AG10803 (cell line): ENCODE data around the gene OR10G8.

Experiments
- DNase-seq: peaks from one replicate; pipeline ENCODE4 v3.0.0; 2010; ENCODE audit warnings: low read depth
- H3K4me3 ChIP-seq: 2 replicates; pipeline ENCODE4 v1.5.1; 2011; ENCODE audit warnings: mild to moderate bottlenecking, low read length, control low read depth
- CTCF ChIP-seq: conservative IDR thresholded peaks from 2 replicates; pipeline ENCODE4 v1.5.1; 2011; ENCODE audit warnings: mild to moderate bottlenecking, low read length, control low read depth, inconsistent platforms

The OR10G8 gene

GRCh38 chr11:124075841-124076651 lies 49.4 kb downstream of the OR10G8 start:
- TF ChIP-seq CTCF: no peak
- peak; percentile 3 for DNase-seq
- H3K4me3 ChIP-seq: peak overlapping the region; percentile 56

GRCh38 chr11:124077266-124077665 lies 50.7 kb downstream of the OR10G8 start:
- no peak for TF ChIP-seq CTCF
- DNase-seq: no peak
- no peak overlapping the region for H3K4me3 ChIP-seq

GRCh38 chr11:124078591-124078990 lies 52.0 kb downstream of the OR10G8 start:
- no peak for TF ChIP-seq CTCF
- no peak for DNase-seq
- H3K4me3 ChIP-seq: no peak overlapping the region

GRCh38 chr11:124079631-124080326 lies 53.2 kb downstream of the OR10G8 start:
- TF ChIP-seq CTCF: no peak
- no peak for DNase-seq
- H3K4me3 ChIP-seq: no peak overlapping the region
